MM.1S (cell line): ENCODE measurements around the gene KAZALD1.

Experiments used
- DNase-seq: peaks from one replicate; pipeline ENCODE4 v3.0.0-alpha.2; 2015
- H2AFZ ChIP-seq: fragments of 300-600 bp; sonication (generic); 2 replicates; pipeline ENCODE4 v1.6.0; 2016; ENCODE audit warnings: antibody characterized with exemption, low read length
- H3F3A ChIP-seq: fragments of 300-600 bp; sonication (generic); 2 replicates; pipeline ENCODE4 v1.6.1; 2016; ENCODE audit warnings: mild to moderate bottlenecking, antibody characterized with exemption, low read length, moderate library complexity, mixed read lengths; ENCODE audit not compliant: insufficient read depth
- H3K27ac ChIP-seq: fragments of 300-600 bp; sonication (generic); 2 replicates; pipeline ENCODE4 v1.5.1; 2016; ENCODE audit warnings: mild to moderate bottlenecking, low read length
- H3K27me3 ChIP-seq: fragments of 300-600 bp; sonication (generic); replicated peaks from 2 replicates; pipeline ENCODE4 v1.6.0; 2016; ENCODE audit warnings: low read length; ENCODE audit not compliant: insufficient read depth
- H3K36me3 ChIP-seq: fragments of 300-600 bp; sonication (generic); replicated peaks from 2 replicates; pipeline ENCODE4 v1.6.1; 2016; ENCODE audit warnings: mild to moderate bottlenecking, low read length, mixed read lengths; ENCODE audit not compliant: insufficient read depth
- H3K4me1 ChIP-seq: fragments of 300-600 bp; sonication (generic); 2 replicates; pipeline ENCODE4 v1.6.1; 2016; ENCODE audit warnings: low read length, mixed read lengths
- H3K4me2 ChIP-seq: fragments of 300-600 bp; sonication (generic); 2 replicates; pipeline ENCODE4 v1.6.0; 2016; ENCODE audit warnings: low read depth, low read length
- H3K4me3 ChIP-seq: fragments of 300-600 bp; sonication (generic); 2 replicates; pipeline ENCODE4 v1.5.1; 2016; ENCODE audit warnings: low read length, mixed read lengths
- H3K79me2 ChIP-seq: fragments of 300-600 bp; sonication (generic); 2 replicates; pipeline ENCODE4 v1.6.1; 2016; ENCODE audit warnings: mixed run types, low read length, mixed read lengths
- H3K9ac ChIP-seq: fragments of 300-600 bp; sonication (generic); 2 replicates; pipeline ENCODE4 v1.6.1; 2016; ENCODE audit warnings: low read length, mixed read lengths
- H3K9me2 ChIP-seq: fragments of 300-600 bp; sonication (generic); replicated peaks from 2 replicates; pipeline ENCODE4 v1.6.1; 2016; ENCODE audit warnings: mild to moderate bottlenecking, low read length, mixed read lengths; ENCODE audit not compliant: insufficient read depth
- H3K9me3 ChIP-seq: fragments of 300-600 bp; sonication (generic); replicated peaks from 2 replicates; pipeline ENCODE4 v1.6.1; 2016; ENCODE audit warnings: mild to moderate bottlenecking, low read length, mixed read lengths; ENCODE audit not compliant: insufficient read depth
- H4K20me1 ChIP-seq: fragments of 300-600 bp; sonication (generic); 2 replicates; pipeline ENCODE4 v1.6.1; 2016; ENCODE audit warnings: mild to moderate bottlenecking, low read length, moderate library complexity, mixed read lengths; ENCODE audit not compliant: insufficient read depth
- CTCF ChIP-seq: fragments of 300-600 bp; sonication (generic); IDR thresholded peaks from 2 replicates; pipeline ENCODE4 v1.5.1; 2016; ENCODE audit warnings: antibody characterized with exemption, low read length, mixed read lengths
- EZH2 ChIP-seq: fragments of 300-600 bp; sonication (generic); optimal IDR thresholded peaks from 2 replicates; pipeline ENCODE3; 2017; ENCODE audit warnings: low read depth, mild to moderate bottlenecking, antibody characterized with exemption, low read length, mixed read lengths
- EZH2phosphoT487 ChIP-seq: fragments of 300-600 bp; sonication (generic); IDR thresholded peaks from 2 replicates; pipeline ENCODE4 v1.6.1; 2018; ENCODE audit warnings: antibody characterized with exemption, low read length

Gene KAZALD1

DNA sequence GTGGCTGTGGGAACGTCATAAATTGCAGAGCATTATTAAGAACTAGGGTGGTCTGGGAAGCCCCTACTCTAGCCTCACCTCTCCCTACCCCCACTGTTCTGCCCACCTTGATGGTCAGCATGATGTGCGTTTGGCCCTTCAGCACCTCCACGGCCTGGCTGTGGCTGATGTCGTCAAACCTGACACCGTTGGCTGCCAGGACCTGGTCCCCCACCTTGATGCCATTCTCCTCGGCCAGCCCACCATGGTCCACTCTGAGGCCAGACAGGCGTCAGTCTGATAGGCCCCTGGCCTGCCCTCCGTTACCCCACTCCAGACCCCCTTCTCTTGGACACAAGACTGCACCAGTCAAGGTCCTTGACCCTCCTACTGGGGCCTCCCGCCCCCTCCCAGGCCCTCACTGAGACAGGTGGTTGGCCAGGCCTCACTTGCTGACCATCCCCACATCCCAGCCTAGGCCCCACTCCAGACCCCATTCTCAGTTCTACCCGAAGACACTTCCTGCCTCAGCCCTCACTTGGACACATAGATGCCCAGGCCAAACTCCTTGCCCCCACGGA lies 40.0 kb upstream of the KAZALD1 start:
- H3K36me3 ChIP-seq = no peaks in the 10 kb centered on the region
- no peaks in the 10 kb centered on the region for H3K9me3 ChIP-seq
- H3K79me2 ChIP-seq = no peaks in the 10 kb centered on the region
- no peaks in the 10 kb centered on the region for H3F3A ChIP-seq
- H3K4me1 ChIP-seq = no peaks in the 10 kb centered on the region
- H3K4me3 ChIP-seq = no peak overlapping the region
- no peak overlapping the region for H3K4me2 ChIP-seq
- no peaks in the 10 kb centered on the region for H3K9me2 ChIP-seq
- no peak overlapping the region for H3K9ac ChIP-seq
- no peaks in the 10 kb centered on the region for H4K20me1 ChIP-seq
- H3K27ac ChIP-seq = no peak overlapping the region
- no peak overlapping the region for H2AFZ ChIP-seq
- TF ChIP-seq EZH2 = no peak
- TF ChIP-seq CTCF = no peak
- TF ChIP-seq EZH2phosphoT487 = no peak
- H3K27me3 ChIP-seq = peaks cover 27% of the 10 kb centered on the region
- no peak for DNase-seq

DNA sequence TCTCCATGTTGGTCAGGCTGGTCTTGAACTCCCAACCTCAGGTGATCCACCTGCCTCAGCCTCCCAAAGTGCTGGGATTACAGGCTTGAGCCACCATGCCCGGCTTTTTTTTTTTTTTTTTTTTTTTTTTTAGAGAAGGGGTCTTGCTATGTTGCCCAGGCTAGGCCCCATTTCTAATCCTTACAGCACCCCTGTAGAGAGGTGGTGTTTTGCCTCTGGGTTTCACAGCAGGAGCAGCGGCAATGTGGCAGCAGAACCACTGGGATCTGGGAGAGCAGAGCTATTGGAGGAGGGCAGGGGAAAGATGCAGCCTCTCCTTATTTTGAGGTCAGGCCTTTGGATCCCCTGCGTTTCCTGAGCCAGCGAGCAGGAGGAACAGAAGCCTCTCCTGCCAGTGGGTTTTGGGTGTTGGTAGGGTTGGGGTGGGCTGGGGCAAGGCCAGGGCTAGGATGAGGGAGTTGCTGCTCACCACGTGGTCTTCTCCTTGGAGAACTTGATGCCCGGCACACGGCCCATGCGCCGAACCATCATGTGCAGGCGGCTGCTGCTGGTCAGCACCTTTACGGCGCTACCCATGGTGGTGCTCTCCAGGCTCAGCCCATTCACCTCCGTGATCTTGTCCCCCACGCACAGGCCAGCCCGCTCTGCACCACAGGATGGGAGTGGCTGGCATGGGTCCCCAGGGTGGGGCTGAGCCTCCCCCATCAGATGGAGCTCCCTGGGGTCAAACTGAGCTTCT lies 38.7 kb upstream of the KAZALD1 start:
- Histone ChIP-seq H4K20me1 (no peaks in the 10 kb centered on the region), H3K9me3 (no peaks in the 10 kb centered on the region), H3K9me2 (no peaks in the 10 kb centered on the region), H3K4me2 (no peak overlapping the region), H3F3A (no peaks in the 10 kb centered on the region), H2AFZ (no peak overlapping the region), H3K9ac (no peak overlapping the region), H3K27ac (no peak overlapping the region), H3K4me1 (no peaks in the 10 kb centered on the region), H3K79me2 (no peaks in the 10 kb centered on the region), H3K36me3 (no peaks in the 10 kb centered on the region), H3K27me3 (peaks cover 24% of the 10 kb centered on the region), H3K4me3 (no peak overlapping the region)
- TF ChIP-seq EZH2phosphoT487 (no peak), CTCF (no peak), EZH2 (no peak)
- no peak for DNase-seq

DNA sequence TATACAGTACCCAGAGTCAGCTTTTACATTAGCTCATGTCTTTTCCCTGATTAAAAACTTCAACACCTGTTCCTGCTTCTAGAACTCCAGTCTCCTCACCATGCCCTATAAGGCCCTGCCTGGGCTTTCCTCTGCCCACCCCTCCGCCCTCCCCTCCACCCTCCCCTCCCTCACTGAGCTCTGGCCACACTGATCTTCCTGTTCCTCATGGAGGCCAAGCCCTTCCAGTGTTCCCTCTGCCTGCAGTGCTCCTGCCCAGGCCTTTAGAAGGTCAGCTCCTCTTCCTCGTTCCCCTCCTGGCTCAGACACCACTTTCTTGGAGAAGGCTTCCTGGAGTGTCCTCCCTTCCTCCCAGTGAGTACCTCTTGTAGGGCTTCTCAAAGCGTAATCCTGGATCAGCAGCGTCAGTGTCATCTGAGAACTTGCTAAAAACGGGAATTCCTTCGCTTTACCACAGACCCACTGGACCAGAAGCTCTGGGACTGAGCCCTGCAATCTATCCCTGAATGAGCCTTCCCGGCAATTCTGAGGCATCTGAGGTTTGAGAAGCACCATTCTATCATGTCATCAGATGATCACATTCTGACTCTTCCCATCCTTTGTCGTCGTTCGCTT lies 34.6 kb upstream of the KAZALD1 start:
- H2AFZ ChIP-seq = no peak overlapping the region
- no peak overlapping the region for H3K27ac ChIP-seq
- TF ChIP-seq CTCF (no peak), EZH2phosphoT487 (no peak), EZH2 (no peak)
- H3K4me1 ChIP-seq = peaks cover 7% of the 10 kb centered on the region; the same call in 1 of the 2 replicates
- DNase-seq = no peak
- no peaks in the 10 kb centered on the region for H3K9me3 ChIP-seq
- no peaks in the 10 kb centered on the region for H3K36me3 ChIP-seq
- H4K20me1 ChIP-seq = no peaks in the 10 kb centered on the region
- peaks cover 46% of the 10 kb centered on the region for H3K27me3 ChIP-seq
- no peak overlapping the region for H3K4me2 ChIP-seq
- H3K9me2 ChIP-seq = no peaks in the 10 kb centered on the region
- H3K79me2 ChIP-seq = no peaks in the 10 kb centered on the region
- no peak overlapping the region for H3K4me3 ChIP-seq
- H3K9ac ChIP-seq = no peak overlapping the region
- H3F3A ChIP-seq = no peaks in the 10 kb centered on the region
